Effector memory CD4-positive, alpha-beta T cell (primary cell): ENCODE results near the gene NXPE1.

Experiments used
- DNase-seq, 3 donors: peaks; one replicate each; pipeline ENCODE4 v3.0.0-alpha.2; 2020
- H3K27ac ChIP-seq: 2 replicates; pipeline ENCODE4 v1.7.0; 2013; ENCODE audit warnings: mild to moderate bottlenecking, low read length, moderate library complexity; ENCODE audit not compliant: insufficient read depth, poor library complexity, severe bottlenecking
- H3K27me3 ChIP-seq: replicated peaks from 2 replicates; pipeline ENCODE4 v1.7.0; 2013; ENCODE audit warnings: mild to moderate bottlenecking, low read length; ENCODE audit not compliant: insufficient read depth, control insufficient read depth, poor library complexity, severe bottlenecking
- H3K36me3 ChIP-seq: 2 replicates; pipeline ENCODE4 v1.7.0; 2013; ENCODE audit warnings: mild to moderate bottlenecking, low read length, moderate library complexity; ENCODE audit not compliant: control insufficient read depth, insufficient read depth
- H3K4me1 ChIP-seq: 2 replicates; pipeline ENCODE4 v1.7.0; 2013; ENCODE audit warnings: low read length, mild to moderate bottlenecking; ENCODE audit not compliant: control insufficient read depth, insufficient read depth, poor library complexity, severe bottlenecking
- H3K4me3 ChIP-seq: 2 replicates; pipeline ENCODE4 v1.7.0; 2013; ENCODE audit warnings: low read length, low read depth, mild to moderate bottlenecking; ENCODE audit not compliant: insufficient read depth, poor library complexity, severe bottlenecking
- H3K9me3 ChIP-seq: 2 replicates; pipeline ENCODE4 v1.7.0; 2013; ENCODE audit warnings: mild to moderate bottlenecking, low read length, moderate library complexity; ENCODE audit not compliant: control insufficient read depth

NXPE1 gene

DNA sequence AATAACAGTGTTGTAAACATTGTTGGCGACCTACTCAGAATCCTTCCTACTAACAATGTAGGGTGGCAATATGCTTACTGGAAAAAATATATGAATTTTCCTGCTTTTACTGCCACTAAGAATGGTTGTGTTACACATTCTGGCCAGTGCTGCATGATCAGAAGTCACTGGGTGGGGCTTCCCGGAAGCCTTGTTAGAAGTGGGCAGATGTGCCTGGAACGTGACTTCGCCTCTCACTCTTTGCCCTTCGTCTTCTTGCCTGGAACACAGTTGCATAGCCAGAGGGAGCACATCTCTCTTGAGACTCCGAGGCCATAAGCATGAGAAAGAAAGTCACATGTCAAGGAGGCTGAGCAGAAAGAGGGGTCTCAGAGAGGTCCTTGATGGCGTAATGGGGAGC is 48.6 kb downstream of the NXPE1 start:
- no peaks in the 10 kb centered on the region for H3K9me3 ChIP-seq
- H3K27ac ChIP-seq, result no peak overlapping the region
- no peak for DNase-seq
- H3K4me1 ChIP-seq, result no peaks in the 10 kb centered on the region
- no peaks in the 10 kb centered on the region for H3K27me3 ChIP-seq
- no peaks in the 10 kb centered on the region for H3K36me3 ChIP-seq
- no peak overlapping the region for H3K4me3 ChIP-seq

DNA sequence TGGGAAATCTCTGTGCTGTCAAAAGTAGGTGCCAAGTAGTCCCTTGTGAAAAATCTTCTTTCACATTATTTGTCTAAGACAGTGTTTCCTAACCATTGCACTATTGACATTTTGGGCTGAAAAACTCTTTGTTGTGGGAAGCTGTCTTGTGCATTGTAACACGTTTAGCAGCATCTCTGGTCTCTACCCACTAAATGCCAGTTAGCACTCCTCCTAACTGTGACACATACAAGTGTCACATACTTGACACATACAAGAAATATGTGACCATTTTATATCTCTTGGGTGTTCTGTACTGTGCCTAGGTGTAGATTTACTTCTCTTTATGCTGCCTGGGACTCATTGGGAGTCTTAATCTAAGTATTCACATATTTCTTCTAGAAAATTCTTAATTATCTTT is 57.8 kb downstream of the NXPE1 start:
- Histone ChIP-seq H3K4me3 (no peak overlapping the region), H3K36me3 (no peaks in the 10 kb centered on the region), H3K27ac (no peak overlapping the region), H3K27me3 (no peaks in the 10 kb centered on the region), H3K9me3 (no peaks in the 10 kb centered on the region), H3K4me1 (no peaks in the 10 kb centered on the region)
- DNase-seq, result no peak

DNA sequence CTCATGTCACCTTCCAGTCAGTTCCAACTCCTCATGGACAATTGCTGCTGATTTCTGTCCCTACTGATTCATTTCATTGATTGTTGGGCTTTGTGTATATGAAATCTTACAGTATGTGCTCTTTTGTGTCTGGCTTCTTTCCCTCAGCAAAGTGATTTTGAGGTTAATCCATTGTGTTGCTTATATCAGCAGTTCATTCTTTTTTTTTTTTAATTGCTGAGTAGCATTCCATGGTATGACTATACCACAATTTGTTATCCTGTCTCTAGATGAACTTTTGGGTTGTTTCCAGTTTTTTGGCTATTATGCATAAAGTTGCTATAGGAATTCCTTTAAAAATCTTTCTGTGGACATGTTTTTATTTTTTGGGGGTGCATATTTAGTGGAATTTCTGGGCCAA is 59.9 kb downstream of the NXPE1 start:
- no peaks in the 10 kb centered on the region for H3K9me3 ChIP-seq
- no peaks in the 10 kb centered on the region for H3K36me3 ChIP-seq
- no peak overlapping the region for H3K4me3 ChIP-seq
- H3K27me3 ChIP-seq, result no peaks in the 10 kb centered on the region
- DNase-seq, result no peak
- H3K27ac ChIP-seq, result no peak overlapping the region
- no peaks in the 10 kb centered on the region for H3K4me1 ChIP-seq

DNA sequence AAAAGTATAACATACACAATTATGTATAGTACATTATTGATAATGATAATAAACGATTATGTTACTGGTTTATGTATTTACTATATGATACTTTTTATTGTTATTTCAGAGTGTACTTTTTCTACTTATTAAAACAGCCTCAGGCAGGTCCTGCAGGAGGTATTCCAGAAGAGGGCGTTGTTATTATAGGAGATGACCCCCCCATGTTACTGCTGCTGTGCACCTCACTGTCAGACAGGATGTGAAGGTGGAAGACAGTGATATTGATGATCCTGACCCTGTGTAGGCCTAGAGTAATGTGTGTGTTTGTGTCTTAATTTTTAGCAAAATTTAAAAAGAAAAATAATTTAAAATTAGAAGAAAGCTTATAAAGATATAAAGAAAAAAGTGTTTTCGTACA is 62.8 kb downstream of the NXPE1 start:
- DNase-seq, result no peak
- no peaks in the 10 kb centered on the region for H3K36me3 ChIP-seq
- H3K27me3 ChIP-seq, result no peaks in the 10 kb centered on the region
- no peak overlapping the region for H3K27ac ChIP-seq
- H3K4me1 ChIP-seq, result no peaks in the 10 kb centered on the region
- no peak overlapping the region for H3K4me3 ChIP-seq
- no peaks in the 10 kb centered on the region for H3K9me3 ChIP-seq

DNA sequence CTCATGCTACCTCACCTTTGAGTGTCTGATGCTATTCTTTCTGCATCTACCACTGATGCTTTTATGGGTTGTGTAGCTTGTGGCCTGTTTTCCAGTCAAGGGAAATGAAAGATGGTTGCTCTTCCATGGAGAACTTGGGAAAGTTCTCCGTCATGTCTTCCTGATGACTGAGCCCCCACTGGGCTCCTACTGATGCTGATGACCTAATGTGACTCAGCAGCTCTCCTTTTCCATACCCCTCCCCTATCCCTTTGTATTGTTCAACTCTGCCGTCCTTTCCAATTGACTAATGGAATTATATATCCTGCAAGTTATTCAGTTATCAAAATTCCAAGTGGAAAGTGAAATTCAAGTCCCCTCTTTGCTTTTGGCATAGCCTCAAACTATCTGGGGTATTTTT is 75.8 kb downstream of the NXPE1 start:
- no peak overlapping the region for H3K27ac ChIP-seq
- no peak for DNase-seq
- no peaks in the 10 kb centered on the region for H3K9me3 ChIP-seq
- no peaks in the 10 kb centered on the region for H3K4me1 ChIP-seq
- no peaks in the 10 kb centered on the region for H3K27me3 ChIP-seq
- H3K36me3 ChIP-seq, result no peaks in the 10 kb centered on the region
- no peak overlapping the region for H3K4me3 ChIP-seq

DNA sequence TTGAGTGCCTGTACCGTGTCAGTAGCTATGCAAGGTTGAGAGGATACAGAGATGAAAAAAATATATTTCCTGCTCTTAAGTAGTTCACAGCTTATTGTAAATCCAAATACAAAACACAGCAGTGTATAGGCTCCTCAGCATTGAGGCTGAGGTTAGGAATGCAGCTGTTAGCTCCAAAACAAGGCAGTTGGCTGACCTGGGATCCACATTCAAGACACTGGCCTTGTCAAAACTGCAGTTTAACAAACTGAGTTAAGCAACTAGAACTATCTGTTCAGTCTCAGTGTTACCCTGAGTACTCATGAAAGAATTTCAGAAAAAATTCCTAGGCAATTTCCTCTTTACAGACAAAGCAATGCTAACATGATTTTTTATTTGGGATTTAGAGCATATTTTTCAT is 77.6 kb downstream of the NXPE1 start:
- no peaks in the 10 kb centered on the region for H3K4me1 ChIP-seq
- H3K4me3 ChIP-seq, result no peak overlapping the region
- no peak overlapping the region for H3K27ac ChIP-seq
- no peaks in the 10 kb centered on the region for H3K27me3 ChIP-seq
- no peak for DNase-seq
- H3K36me3 ChIP-seq, result no peaks in the 10 kb centered on the region
- H3K9me3 ChIP-seq, result no peaks in the 10 kb centered on the region

DNA sequence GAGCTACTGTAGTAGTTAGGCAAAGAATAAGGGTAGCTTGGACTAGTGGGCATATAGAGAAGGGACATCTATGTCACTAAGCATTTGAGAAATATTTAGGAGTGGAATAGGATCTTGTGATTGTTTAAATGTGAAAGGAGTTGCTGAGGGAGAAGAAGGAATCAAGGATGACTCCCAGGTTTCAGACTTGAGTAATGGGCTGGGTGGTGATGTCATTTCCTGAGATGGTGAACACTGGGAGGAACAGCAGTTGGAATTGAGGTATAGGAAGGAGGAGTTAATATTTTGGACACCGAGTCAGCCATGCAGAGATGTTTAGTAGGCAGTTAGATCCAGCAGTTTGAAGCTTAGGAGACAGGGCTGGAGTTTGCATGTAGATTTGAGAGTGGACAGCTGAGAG is 80.3 kb downstream of the NXPE1 start:
- Histone ChIP-seq H3K27me3 (no peaks in the 10 kb centered on the region), H3K27ac (no peak overlapping the region), H3K9me3 (no peaks in the 10 kb centered on the region), H3K4me3 (no peak overlapping the region), H3K36me3 (no peaks in the 10 kb centered on the region), H3K4me1 (no peaks in the 10 kb centered on the region)
- DNase-seq, result no peak

DNA sequence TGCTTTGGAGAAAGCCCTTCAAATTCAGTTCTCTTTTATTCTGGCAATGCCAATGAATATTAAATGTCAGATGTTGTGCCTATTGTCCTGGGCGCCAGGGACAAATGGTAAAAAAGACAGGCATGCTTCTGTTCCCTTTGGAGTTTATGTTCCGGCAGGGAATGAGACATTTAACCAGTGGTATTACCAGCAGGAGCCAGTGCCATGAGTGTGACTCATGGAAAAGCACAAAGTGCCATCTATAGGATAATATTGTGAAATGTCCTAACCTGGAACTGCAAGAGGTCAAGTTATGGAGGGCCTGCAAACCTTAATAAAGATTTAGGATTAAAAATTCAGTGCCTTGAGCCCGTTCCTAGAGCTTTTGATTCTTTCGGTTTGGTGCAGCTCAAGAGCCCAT is 80.9 kb downstream of the NXPE1 start:
- no peak for DNase-seq
- Histone ChIP-seq H3K36me3 (no peaks in the 10 kb centered on the region), H3K4me1 (no peaks in the 10 kb centered on the region), H3K27me3 (no peaks in the 10 kb centered on the region), H3K27ac (no peak overlapping the region), H3K4me3 (no peak overlapping the region), H3K9me3 (no peaks in the 10 kb centered on the region)

DNA sequence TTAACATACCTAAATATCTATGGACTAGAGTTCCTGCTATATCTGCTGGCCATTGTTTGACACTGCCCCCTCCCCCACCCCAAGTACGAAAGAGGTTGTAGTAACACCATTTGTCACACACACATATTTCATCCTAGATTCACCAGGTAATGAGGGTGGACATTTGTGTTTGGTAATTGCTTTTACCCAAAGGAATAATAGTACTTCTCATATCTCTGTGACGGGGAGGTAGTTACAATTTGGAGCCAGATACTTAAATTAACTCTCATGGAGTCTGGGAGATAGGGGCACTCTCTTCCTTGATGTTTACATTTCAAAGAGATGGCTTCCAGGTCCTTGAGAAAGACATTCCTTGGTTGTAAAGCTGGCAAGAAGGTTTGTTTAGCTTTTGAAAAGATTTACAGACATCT is 81.7 kb downstream of the NXPE1 start:
- Histone ChIP-seq H3K9me3 (no peaks in the 10 kb centered on the region), H3K4me3 (no peak overlapping the region), H3K27ac (no peak overlapping the region), H3K4me1 (no peaks in the 10 kb centered on the region), H3K27me3 (no peaks in the 10 kb centered on the region), H3K36me3 (no peaks in the 10 kb centered on the region)
- DNase-seq, result no peak

DNA sequence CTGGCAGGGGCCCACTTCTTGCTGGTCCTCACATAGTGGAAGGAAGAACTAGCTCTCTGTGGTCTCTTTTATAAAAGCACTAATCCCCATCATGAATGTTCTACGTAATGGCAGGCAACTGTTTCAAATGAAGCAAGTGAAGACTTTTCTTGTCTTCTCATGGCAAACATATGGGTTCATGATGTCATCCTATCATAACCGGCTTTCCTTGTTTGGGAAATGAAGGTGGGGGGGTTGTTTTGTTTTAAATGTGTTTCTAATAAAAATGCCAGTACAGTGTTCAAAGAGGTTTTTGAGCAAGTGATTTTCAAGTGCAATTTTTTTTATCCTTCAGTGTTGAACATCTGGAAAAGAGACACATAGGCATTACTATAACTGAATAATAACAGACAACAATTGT is 87.0 kb downstream of the NXPE1 start:
- Histone ChIP-seq H3K36me3 (no peaks in the 10 kb centered on the region), H3K4me3 (no peak overlapping the region), H3K9me3 (no peaks in the 10 kb centered on the region), H3K27me3 (no peaks in the 10 kb centered on the region), H3K4me1 (no peaks in the 10 kb centered on the region), H3K27ac (no peak overlapping the region)
- no peak for DNase-seq
